Activated CD8-positive, alpha-beta T cell treated with anti-CD3 and anti-CD28 coated beads for 36 hours (primary cell): ENCODE data around the gene GRM3. TPM values are rescaled to one million over a fixed set of nuclear protein-coding genes. Genes with fewer than 3 reads are reported as not detected.

Source experiments
- ATAC-seq: fragments of 200-7000 bp; cut with Tn5 transposase; one replicate; pipeline ENCODE4 v1.10.0; 2021; ENCODE audit warnings: mild to moderate bottlenecking, moderate library complexity
- CTCF ChIA-PET: fragments of 350-600 bp; sonication (Branson Sonifier 250); formaldehyde crosslinking; loops from one replicate; lab custom pipeline; 2021; ENCODE audit warnings: antibody characterized with exemption; lab: Charles Lee
- POLR2A ChIA-PET: fragments of 350-600 bp; sonication (Branson Sonifier 250); formaldehyde crosslinking; loops from one replicate; lab custom pipeline; 2021; ENCODE audit warnings: antibody characterized with exemption; lab: Charles Lee
- DNase-seq: peaks from one replicate; pipeline ENCODE4 v3.0.0-alpha.2; 2020
- H3K27ac Mint-ChIP-seq: one replicate; pipeline ENCODE4 v1.8.0; 2021; ENCODE audit warnings: mild to moderate bottlenecking, mixed read lengths
- H3K27me3 Mint-ChIP-seq: one replicate; pipeline ENCODE4 v1.8.0; 2021; ENCODE audit warnings: mixed read lengths
- H3K36me3 Mint-ChIP-seq: one replicate; pipeline ENCODE4 v1.8.0; 2021; ENCODE audit warnings: low read depth, mixed read lengths
- H3K4me1 Mint-ChIP-seq: one replicate; pipeline ENCODE4 v1.8.0; 2021; ENCODE audit warnings: low read depth, mixed read lengths
- H3K4me3 Mint-ChIP-seq: one replicate; pipeline ENCODE4 v1.8.0; 2021; ENCODE audit warnings: mild to moderate bottlenecking, moderate library complexity, mixed read lengths
- H3K9me3 Mint-ChIP-seq: one replicate; pipeline ENCODE4 v1.8.0; 2021; ENCODE audit warnings: mixed read lengths
- intact Hi-C: fragments of 100-400 bp; cut with micrococcal nuclease; formaldehyde crosslinking; loops from one replicate; pipeline ENCODE4 v1.10.0; 2022
- total RNA-seq, 2 experiments: library from RNA; stranded (reverse); gene quantifications; one replicate each; pipeline ENCODE4 v1.2.3, GENCODE V29; 2021
- TF ChIP-seq, protein P1 (sequence below): fragments of 200-600 bp; IDR thresholded peaks from one replicate; pipeline ENCODE4 v1.8.0; 2022; ENCODE audit warnings: antibody characterized with exemption, mild to moderate bottlenecking

The GRM3 gene
- total RNA-seq, 2 experiments from 2014 or later = not detected

DNA sequence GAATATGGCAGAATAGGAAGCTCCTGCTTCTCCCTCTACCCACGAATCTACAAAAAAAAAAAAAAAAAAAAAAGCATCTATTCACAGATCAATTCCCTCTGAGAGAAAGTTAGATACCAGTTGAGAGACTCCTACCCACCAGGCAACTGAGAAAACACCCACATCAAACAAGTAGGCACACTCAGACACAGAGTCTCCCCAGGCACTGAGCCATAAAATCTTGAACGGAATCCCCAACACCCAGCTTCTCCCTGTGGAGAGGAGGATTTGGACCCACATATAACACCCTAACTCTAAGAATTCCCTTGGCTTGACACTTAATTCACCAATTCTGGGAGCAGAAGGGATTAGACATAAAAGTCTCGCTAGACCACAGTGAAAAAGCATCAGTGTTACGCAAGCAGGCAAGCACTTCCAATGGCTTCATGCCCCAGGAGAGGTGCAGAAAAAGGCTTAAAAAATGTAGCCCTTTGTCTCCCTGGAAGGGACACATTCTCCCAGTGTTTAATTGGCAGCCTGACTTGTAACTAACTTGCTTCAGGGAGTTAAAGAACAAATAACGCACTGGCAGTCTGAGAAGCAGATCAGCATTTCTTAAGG lies 223.6 kb downstream of the GRM3 start:
- ChIA-PET POLR2A (no interaction called here), CTCF (no interaction called here)
- Mint-ChIP-seq H3K4me3 (no peak overlapping the region), H3K36me3 (no peaks in the 10 kb centered on the region), H3K27ac (no peak overlapping the region), H3K4me1 (no peaks in the 10 kb centered on the region), H3K27me3 (peaks cover 2% of the 10 kb centered on the region), H3K9me3 (peaks cover 5% of the 10 kb centered on the region)
- intact Hi-C loops = no loop called here
- DNase-seq (no peak), ATAC-seq (no peak)
- TF ChIP-seq, protein P1, sequence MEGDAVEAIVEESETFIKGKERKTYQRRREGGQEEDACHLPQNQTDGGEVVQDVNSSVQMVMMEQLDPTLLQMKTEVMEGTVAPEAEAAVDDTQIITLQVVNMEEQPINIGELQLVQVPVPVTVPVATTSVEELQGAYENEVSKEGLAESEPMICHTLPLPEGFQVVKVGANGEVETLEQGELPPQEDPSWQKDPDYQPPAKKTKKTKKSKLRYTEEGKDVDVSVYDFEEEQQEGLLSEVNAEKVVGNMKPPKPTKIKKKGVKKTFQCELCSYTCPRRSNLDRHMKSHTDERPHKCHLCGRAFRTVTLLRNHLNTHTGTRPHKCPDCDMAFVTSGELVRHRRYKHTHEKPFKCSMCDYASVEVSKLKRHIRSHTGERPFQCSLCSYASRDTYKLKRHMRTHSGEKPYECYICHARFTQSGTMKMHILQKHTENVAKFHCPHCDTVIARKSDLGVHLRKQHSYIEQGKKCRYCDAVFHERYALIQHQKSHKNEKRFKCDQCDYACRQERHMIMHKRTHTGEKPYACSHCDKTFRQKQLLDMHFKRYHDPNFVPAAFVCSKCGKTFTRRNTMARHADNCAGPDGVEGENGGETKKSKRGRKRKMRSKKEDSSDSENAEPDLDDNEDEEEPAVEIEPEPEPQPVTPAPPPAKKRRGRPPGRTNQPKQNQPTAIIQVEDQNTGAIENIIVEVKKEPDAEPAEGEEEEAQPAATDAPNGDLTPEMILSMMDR = no peak

DNA sequence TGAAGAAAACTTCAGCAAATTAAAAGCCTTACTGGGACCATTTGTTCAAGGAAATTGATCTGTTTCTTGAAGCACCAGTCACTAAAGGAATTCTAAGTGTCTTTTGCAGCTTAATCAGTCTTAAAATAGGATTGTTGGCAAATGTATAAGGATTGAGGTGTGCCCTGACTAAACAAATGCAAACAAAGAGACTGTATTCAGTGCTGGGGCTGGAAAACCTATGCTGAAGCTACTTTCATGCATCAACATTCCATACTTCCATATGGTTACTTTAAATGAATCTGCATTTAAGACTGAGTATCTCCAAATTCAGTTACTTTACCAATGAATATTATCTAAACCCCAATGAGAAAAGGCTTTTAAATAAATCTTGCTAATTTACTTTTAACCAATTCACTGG lies 232.4 kb downstream of the GRM3 start:
- Mint-ChIP-seq H3K27me3 (no peaks in the 10 kb centered on the region), H3K9me3 (no peaks in the 10 kb centered on the region), H3K4me1 (no peaks in the 10 kb centered on the region), H3K4me3 (no peak overlapping the region), H3K27ac (no peak overlapping the region), H3K36me3 (no peaks in the 10 kb centered on the region)
- ATAC-seq (no peak), DNase-seq (no peak)
- intact Hi-C loops = no loop called here
- ChIA-PET CTCF (no interaction called here), POLR2A (no interaction called here)
- TF ChIP-seq, protein P1 = no peak

DNA sequence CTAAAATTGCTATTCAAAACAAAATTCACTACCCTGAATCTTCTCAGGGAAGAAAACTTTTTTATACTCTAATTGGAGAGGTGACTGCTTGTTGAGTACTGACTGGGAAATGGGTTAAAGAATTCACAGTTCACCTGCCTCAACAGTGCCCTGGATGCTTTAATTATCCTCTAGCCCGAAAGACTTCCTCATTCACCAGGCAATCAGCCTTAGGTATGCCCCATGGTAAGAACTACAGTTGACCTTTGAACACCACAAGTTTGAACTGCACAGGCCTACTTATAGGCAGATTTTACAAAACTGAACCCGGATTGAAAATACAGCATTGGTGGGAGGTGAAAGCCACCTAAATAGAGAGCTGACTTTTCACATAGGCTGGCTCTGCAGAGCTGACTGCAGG lies 240.4 kb downstream of the GRM3 start:
- Mint-ChIP-seq H3K27me3 (no peaks in the 10 kb centered on the region), H3K27ac (no peak overlapping the region), H3K4me3 (no peak overlapping the region), H3K36me3 (no peaks in the 10 kb centered on the region), H3K9me3 (no peaks in the 10 kb centered on the region), H3K4me1 (no peaks in the 10 kb centered on the region)
- no peak for DNase-seq
- intact Hi-C loops = no loop called here
- TF ChIP-seq, protein P1 = no peak
- CTCF ChIA-PET = no interaction called here
- no peak for ATAC-seq
- POLR2A ChIA-PET = no interaction called here

DNA sequence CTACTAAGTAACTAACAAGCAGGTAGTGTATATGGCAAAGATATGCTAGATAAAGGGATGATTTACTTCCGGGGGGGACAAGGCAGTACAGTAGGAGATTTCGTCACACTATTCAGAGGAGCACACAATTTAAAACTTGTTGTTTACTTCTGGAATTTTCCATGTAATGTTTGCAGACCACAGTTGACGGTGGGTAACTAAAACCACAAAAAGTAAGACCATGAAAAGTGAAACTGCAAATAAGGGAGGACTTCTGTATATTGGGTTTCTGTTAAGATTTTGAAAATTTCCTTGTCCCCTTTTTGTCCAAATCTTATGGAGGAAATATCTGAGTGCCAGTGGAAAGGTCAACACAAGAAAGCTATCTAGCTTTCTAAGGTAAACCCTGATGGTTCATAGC lies 245.8 kb downstream of the GRM3 start:
- intact Hi-C loops = no loop called here
- Mint-ChIP-seq H3K27ac (no peak overlapping the region), H3K36me3 (no peaks in the 10 kb centered on the region), H3K27me3 (no peaks in the 10 kb centered on the region), H3K4me1 (no peaks in the 10 kb centered on the region), H3K9me3 (no peaks in the 10 kb centered on the region), H3K4me3 (no peak overlapping the region)
- DNase-seq (no peak), ATAC-seq (no peak)
- TF ChIP-seq, protein P1 = no peak
- ChIA-PET CTCF (interaction anchor here (1.4 kb wide), 1 partner anchor 16 kb away, joined by 3 read pairs; no protein-coding TSS in a partner anchor), POLR2A (no interaction called here)

DNA sequence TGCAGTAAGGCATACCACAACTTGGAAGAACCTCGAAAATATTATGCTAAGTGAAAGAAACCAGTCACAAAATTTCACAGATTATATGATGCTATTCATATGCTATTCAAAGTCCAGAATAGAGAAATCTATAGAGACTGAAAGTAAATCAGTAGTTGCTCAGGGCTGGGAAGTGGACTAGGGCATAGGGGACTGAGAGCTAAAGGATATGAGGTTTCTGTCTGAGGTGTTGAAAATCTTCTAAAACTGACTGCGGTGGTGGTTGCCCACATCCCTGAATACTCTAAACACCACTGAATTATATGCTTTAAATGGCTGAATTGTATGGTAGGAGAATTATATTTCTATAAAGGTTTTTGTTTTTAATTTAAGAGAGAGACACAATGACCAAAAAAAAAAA lies 254.5 kb downstream of the GRM3 start:
- H3K27me3 Mint-ChIP-seq = no peaks in the 10 kb centered on the region
- ChIA-PET POLR2A (no interaction called here), CTCF (no interaction called here)
- peaks cover 2% of the 10 kb centered on the region for H3K4me1 Mint-ChIP-seq
- H3K36me3 Mint-ChIP-seq = no peaks in the 10 kb centered on the region
- H3K9me3 Mint-ChIP-seq = no peaks in the 10 kb centered on the region
- no peak overlapping the region for H3K27ac Mint-ChIP-seq
- intact Hi-C loops = no loop called here
- H3K4me3 Mint-ChIP-seq = no peak overlapping the region
- DNase-seq (no peak), ATAC-seq (no peak)
- TF ChIP-seq, protein P1 = no peak
